HG02610 (cell line): Measurements from ENCODE around the gene AKR7A2.
"Not testable (repeated sequence)": the region's sequence is repeated elsewhere in the genome, so short reads cannot be mapped to it uniquely, and the experiment has no call there.

Experiments used
- ATAC-seq: cut with Tn5 transposase; IDR thresholded peaks from one replicate; pipeline ENCODE4 v1.9.1; 2021; ENCODE audit warnings: mild to moderate bottlenecking, moderate library complexity; ENCODE audit not compliant: unreplicated experiment

AKR7A2 gene

GRCh38 chr1:19307794-19308508 lies 4.0 kb downstream of the AKR7A2 start:
- ATAC-seq = no peak

GRCh38 chr1:19306941-19307340 lies 5.0 kb downstream of the AKR7A2 start:
- no peak for ATAC-seq

- no peak for ATAC-seq
Observed at GRCh38 chr1:19305880-19306279, 6.1 kb downstream of the AKR7A2 start.

- not testable (repeated sequence) for ATAC-seq
Observed at GRCh38 chr1:19304081-19304480, 7.9 kb downstream of the AKR7A2 start.

GRCh38 chr1:19300211-19300610 lies 11.7 kb downstream of the AKR7A2 start:
- no peak for ATAC-seq

- ATAC-seq = no peak
Observed at GRCh38 chr1:19294638-19295037, 17.3 kb downstream of the AKR7A2 start.

GRCh38 chr1:19289244-19289643 lies 22.7 kb downstream of the AKR7A2 start:
- no peak for ATAC-seq

- ATAC-seq = not testable (repeated sequence)
Observed at GRCh38 chr1:19288324-19289241, 23.4 kb downstream of the AKR7A2 start, which contains the start of gene AKR7A3. Gene AKR7A3, minus strand, starts transcription at chr1:19288770. Its CDS starts 61 bp downstream, at chr1:19288709.

- no peak for ATAC-seq
Observed at GRCh38 chr1:19287436-19288185, 24.3 kb downstream of the AKR7A2 start.

GRCh38 chr1:19285807-19286206 lies 26.1 kb downstream of the AKR7A2 start:
- not testable (repeated sequence) for ATAC-seq

- ATAC-seq = not testable (repeated sequence)
Observed at GRCh38 chr1:19285366-19285765, 26.6 kb downstream of the AKR7A2 start.

- ATAC-seq = no peak
Observed at GRCh38 chr1:19284881-19285280, 27.1 kb downstream of the AKR7A2 start.

GRCh38 chr1:19283891-19284290 lies 28.1 kb downstream of the AKR7A2 start:
- no peak for ATAC-seq

GRCh38 chr1:19274636-19275035 lies 37.3 kb downstream of the AKR7A2 start:
- ATAC-seq = no peak

GRCh38 chr1:19273844-19274531 lies 38.0 kb downstream of the AKR7A2 start:
- not testable (repeated sequence) for ATAC-seq

GRCh38 chr1:19273106-19273843 lies 38.7 kb downstream of the AKR7A2 start:
- no peak for ATAC-seq

GRCh38 chr1:19272064-19272463 lies 39.9 kb downstream of the AKR7A2 start:
- no peak for ATAC-seq

GRCh38 chr1:19270343-19270730 lies 41.6 kb downstream of the AKR7A2 start:
- not testable (repeated sequence) for ATAC-seq

GRCh38 chr1:19269427-19270342 lies 42.3 kb downstream of the AKR7A2 start:
- not testable (repeated sequence) for ATAC-seq
